Keratinocyte (primary cell): ENCODE results near the gene GOLT1B.

Experiments used
- CTCF ChIP-seq, 3 experiments: IDR thresholded peaks in 1 of 3; conservative IDR thresholded peaks in 1 of 3; optimal IDR thresholded peaks in 1 of 3; 2 replicates in 2 of 3; 3 replicates in 1 of 3; pipeline versions ENCODE3 to v1.5.1; 2011; ENCODE audit warnings: low read length in 3 of 3, mild to moderate bottlenecking in 3 of 3, moderate library complexity in 2 of 3, control low read depth in 1 of 3, inconsistent platforms in 1 of 3; ENCODE audit not compliant: insufficient read depth in 2 of 3; ENCODE audit errors: extremely low read depth in 1 of 3
- EZH2 ChIP-seq: IDR thresholded peaks from one replicate; pipeline ENCODE4 v1.6.1; 2012; ENCODE audit warnings: inconsistent platforms, mild to moderate bottlenecking, low read length, moderate library complexity

- TF ChIP-seq CTCF (optimal IDR thresholded peaks at IDR 0.05 in 1 of 3, IDR thresholded peaks at IDR 0.05 in 1 of 3, conservative IDR thresholded peaks at IDR 0.05 in 1 of 3; ENCODE audit: extremely low read depth in 1 of 3, insufficient read depth in 2 of 3, low read length in 3 of 3): no peak
- TF ChIP-seq EZH2: no peak
Observed at GRCh38 chr12:21543151-21543550, 41.6 kb downstream of the GOLT1B start.
